ENCODE results near the gene HSPA1L.
"Not testable (repeated sequence)": the region's sequence is repeated elsewhere in the genome, so short reads cannot be mapped to it uniquely, and the experiment has no call there.

The HSPA1L gene

GRCh38 chr6:31813465-31813849 is 1.6 kb downstream of the HSPA1L start:
- DNase-seq (ENCODE audit: low read depth) = no peak

DNA sequence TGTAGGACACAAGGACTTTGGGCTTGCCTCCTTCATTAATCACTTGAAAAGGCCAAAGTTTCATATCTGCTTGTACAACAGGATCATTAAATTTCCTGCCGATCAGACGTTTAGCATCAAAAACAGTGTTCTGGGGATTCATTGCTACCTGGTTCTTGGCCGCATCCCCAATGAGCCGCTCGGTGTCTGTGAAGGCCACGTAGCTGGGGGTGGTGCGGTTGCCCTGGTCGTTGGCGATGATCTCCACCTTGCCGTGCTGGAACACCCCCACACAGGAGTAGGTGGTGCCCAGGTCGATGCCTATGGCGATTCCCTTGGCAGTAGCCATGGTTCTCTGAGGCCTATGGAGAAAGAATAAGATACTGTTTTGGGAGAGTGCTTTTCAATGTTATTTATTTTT is 3.4 kb downstream of the HSPA1L start:
- DNase-seq (ENCODE audit: low read depth) = no peak

- not testable (repeated sequence) for DNase-seq (ENCODE audit: low read depth)
Measured at GRCh38 chr6:31808599-31808998, 6.5 kb downstream of the HSPA1L start.

DNA sequence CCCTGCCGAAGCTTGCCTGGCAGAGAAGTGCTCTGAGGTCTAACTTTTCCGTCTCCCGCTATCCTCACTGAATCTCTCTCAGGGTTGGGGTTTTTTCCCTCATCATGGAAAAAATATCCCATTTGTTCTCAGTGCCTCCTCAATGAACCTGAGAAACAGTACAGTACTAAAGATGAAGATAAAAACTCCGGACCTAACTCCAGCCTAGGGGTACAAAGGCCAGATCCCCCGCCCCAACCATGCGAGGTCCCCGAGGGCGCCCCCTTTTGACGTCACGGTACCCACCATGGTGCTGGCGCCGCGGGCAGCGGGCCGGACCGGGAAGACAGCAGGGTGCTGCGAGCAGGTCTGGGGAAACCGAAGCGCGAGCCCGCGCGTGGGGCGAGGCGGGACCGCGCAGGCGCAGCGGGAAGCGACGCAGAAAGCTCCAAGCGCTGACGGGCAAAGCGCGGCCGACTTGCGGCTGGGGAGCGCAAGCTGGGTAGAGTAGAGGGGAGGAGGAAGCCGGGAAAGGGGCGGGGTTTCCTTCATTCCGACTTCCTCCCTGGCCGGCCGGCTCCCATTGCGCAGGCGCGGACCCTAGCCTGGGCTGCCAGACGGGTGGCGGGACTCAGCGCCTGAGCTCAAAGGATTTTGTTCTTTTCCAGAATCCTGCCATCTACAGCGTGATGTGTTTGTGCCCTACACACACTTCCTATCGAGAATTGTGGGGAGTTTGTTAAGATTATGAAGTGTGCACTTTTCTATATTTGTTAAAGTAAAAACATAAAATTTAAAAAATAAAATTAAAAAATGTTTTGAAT is 8.4 kb downstream of the HSPA1L start, which contains the start of gene LSM2:
TSS of gene LSM2 (minus strand) at position 497 of the 803 bp plus-strand sequence. CDS start at position 288, 209 bp downstream.
- DNase-seq (ENCODE audit: low read depth) = peak; percentile 86

DNA sequence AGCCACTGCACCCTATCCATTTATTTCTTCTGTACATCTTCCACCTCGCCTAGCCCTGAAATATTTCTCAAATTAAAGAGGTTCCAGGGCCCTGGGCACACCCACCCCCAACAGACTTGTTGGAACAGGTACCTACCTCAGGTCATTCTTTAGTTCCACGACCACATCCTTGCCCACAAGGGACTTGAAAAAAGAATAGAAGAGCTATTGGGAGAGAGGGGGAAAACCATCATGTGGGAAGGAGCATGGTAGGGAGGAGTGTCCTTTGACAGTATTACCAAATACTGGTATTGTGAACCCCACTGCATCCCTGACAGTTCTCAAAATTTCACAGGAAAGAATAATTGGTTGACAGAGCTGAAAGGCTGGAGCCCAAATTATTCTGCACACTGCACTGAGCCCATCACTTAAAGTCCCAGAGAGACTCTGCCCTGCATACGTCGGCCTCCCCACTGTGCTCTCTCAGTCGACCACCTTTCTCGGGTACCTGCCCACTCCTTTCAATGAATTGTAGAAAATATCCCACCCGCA is 9.1 kb downstream of the HSPA1L start:
- no peak for DNase-seq (ENCODE audit: low read depth)

DNA sequence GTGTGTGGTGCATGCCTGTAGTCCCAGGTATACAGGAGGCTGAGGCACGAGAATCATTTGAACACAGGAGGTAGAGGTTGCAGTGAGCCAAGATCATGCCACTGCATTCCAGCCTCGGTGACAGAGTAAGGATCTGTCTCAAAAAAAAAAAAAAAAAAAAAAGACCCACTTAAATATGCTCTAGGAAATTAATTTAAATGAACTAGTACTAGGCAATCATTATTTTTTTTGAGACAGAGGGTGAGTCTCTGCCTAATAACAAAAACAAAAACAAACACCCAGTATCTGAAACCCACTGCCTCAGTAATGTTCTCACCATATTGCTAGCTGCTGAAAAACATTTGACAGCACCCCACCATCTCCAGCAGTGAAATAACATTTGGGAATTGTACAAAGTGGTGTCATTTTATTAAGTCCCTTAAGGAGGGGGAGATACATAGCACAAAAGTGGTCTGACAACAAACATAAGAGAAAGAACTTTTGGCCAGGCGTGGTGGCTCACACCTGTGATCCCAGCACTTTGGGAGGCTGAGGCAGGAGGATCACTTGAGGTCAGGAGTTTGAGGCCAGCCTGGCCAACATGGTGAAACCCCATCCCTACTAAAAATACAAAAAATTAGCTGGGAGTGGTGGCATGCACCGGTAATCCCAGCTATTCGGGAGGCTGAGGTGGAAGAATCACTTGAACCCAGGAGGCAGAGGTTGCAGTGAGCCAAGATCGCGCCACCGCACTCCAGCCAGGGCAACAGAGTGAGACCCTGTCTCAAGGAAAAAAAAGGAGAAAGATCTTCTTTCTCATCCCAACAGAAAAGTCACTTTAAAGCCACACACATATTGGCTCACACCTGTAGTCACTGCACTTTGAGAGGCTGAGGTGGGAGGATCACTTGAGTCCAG is 13.8 kb downstream of the HSPA1L start:
- DNase-seq (ENCODE audit: low read depth) = not testable (repeated sequence)

- DNase-seq (ENCODE audit: low read depth) = no peak
Measured at GRCh38 chr6:31799781-31800180, 15.3 kb downstream of the HSPA1L start.

DNA sequence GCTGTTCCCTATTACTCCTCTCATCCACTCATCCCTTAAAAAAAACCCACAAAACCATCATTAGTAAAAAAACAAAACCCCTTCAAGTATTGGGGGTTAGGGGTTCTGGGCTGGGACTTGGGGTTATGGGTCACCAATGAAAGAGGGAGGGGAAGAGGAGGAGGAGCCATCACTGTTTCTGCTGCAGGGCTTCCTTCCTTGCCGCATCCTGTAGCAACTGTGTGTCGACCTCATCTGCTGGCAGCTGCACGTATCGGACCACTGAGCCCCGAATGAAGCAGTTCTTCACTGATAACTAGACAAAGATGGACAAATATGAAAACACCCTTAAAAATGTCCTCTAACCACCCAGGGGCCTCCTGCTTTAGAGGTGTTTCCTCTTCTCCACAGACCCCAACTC is 17.5 kb downstream of the HSPA1L start:
- no peak for DNase-seq (ENCODE audit: low read depth)

DNA sequence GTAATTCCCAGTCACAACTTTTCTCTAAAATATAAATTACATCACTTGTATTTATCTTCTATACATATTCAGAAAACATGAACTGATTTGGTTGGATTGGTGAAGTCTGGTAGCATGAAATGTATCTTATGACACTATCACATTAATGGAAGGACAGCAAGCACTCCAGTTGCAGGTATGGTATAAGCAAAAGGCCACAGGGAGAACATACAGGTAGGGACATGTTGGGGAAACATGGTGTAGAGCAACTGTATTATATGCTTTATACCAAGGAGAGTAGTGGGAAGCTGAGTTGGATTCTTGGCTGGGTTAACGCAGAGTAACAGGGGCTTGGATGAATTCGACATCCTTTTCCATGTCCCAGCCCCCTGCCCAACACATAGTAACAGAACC is 18.1 kb downstream of the HSPA1L start:
- DNase-seq (ENCODE audit: low read depth) = no peak

DNA sequence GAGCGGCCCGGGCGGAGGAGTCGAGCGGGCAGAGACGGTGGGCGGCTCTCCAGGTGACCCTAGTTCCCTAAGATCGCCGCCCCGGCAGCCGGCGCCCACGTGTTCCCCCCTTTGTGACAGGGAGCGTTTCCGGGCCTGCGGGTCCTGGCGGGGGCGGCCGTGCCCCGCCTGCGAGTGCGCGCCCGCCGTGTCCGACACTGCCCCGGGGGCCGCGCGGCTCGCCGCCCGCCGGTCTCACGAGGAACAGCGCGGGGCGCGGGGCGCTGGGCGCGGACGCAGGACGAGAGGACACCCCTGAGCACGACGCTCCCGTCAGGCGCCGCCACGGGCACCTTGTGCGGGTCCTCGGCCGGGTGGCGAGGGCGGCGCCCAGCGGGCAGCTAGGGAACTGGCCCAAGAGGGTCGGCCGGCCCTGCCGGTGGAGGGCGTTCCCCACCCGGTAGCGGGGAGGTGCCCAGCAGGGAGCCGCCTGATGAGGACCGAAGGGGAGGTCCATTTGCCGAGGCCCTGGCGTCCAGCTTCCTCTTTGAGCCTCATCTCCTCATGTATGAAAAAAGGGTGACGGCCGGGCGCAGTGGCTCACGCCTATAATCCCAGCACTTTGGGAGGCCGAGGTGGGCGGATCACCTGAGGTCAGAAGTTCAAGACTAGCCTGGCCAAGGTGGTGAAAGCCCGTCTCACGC is 19.3 kb downstream of the HSPA1L start, which contains the start of gene VARS1:
TSS of gene VARS1 (minus strand) at position 137 of the 683 bp plus-strand sequence. CDS start 535 bp downstream, outside the sequence.
- peak; percentile 67 for DNase-seq (ENCODE audit: low read depth)

- no peak for DNase-seq (ENCODE audit: low read depth)
Measured at GRCh38 chr6:31794866-31795615, 20.0 kb downstream of the HSPA1L start.

- no peak for DNase-seq (ENCODE audit: low read depth)
Measured at GRCh38 chr6:31794294-31794865, 20.7 kb downstream of the HSPA1L start.

GRCh38 chr6:31793927-31794245 is 21.2 kb downstream of the HSPA1L start:
- not testable (repeated sequence) for DNase-seq (ENCODE audit: low read depth)

- no peak for DNase-seq (ENCODE audit: low read depth)
Measured at GRCh38 chr6:31792761-31793171, 22.3 kb downstream of the HSPA1L start.

GRCh38 chr6:31792090-31792374 is 23.1 kb downstream of the HSPA1L start:
- DNase-seq (ENCODE audit: low read depth) = no peak

DNA sequence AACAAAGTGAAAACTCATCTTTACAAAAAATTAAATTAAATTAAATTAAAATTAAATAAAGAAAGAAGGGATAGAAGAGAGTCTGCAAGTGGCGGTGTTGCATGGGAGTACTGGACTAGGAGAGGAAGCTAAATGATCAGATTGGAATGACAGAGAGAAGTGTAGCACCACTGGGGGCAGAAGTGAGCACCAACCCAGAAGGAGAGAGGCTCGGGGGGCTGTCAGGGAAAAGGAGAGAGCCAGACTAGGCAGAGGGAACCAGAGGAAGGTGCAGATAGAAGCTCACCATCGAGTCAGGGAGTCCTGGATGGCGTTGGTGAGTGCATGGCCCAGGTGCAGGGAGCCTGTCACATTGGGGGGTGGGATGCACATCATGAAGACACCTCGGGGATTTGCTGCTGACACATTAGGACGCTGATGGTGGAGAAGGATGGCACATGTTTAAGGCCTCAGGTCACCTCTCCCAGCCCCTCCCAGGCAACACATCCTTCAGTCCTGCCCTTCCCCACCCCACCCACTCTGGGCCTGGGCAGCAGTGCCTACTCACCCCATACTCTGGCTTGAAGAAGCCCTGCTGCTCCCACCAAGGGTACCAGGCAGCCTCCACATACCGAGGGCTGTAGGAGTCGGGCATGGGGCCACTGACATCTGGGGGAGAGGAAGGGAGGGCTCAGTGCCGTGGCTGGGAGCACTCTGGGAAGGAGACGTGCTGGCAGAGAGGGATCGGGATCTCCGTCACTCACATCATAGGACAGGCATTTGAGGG is 23.6 kb downstream of the HSPA1L start:
- no peak for DNase-seq (ENCODE audit: low read depth)

DNA sequence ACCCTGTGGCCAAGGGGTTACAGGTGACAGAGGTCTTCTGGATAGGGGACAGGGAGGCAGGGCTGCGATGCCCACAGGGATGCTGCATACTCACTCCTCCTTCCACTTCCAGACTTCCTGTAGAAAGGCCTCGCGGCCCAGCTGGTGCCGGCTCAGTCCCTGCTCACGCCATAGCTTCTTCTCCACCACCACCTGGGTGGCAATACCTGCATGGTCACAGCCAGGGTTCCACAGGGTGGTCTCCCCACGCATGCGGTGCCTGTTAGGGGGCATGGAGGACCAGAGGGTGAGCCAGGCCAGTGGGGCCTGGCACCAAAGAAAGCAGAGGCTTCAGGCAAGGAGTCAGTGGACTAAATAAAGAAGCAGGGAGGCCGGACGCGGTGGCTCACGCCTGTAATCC is 29.6 kb downstream of the HSPA1L start:
- DNase-seq (ENCODE audit: low read depth) = no peak

DNA sequence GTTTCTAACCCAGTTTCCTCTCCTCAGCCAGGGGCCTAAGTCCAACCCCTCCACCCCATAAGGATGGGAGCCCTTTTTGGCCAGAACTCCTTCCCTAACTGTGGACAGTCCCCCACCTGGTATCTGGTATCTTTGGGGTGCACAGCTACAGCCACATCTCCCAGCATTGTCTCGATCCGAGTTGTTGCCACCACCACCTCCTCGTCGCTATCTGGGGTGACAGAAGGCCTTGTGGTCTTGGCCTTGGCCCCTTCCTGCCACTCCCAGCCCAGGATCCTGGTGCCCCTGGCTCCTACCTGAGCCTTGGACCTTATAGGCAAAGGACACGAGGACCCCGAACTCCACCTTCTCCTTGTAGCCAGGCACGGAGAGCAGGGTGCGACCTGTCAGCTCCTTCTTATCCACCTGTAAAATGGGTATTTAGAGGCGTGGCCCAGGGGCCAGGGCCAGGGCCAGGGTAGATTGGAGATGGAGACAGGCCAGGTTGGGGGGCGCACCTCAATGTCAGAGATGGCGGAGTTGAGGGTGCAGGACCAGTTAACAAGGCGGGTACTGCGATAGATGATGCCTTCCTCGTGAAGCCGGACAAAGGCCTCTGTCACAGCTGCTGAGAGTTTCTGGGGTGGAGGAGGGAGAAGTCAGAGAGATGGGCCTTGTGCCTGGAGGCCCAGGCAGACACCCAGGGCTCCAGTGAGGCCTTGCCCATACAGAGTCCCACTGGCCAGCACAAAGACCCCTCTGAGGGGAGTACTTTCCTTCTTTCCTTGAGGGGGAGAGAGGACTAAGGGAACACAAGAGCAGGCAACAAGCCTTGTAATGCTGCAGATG is 30.8 kb downstream of the HSPA1L start:
- no peak for DNase-seq (ENCODE audit: low read depth)

DNA sequence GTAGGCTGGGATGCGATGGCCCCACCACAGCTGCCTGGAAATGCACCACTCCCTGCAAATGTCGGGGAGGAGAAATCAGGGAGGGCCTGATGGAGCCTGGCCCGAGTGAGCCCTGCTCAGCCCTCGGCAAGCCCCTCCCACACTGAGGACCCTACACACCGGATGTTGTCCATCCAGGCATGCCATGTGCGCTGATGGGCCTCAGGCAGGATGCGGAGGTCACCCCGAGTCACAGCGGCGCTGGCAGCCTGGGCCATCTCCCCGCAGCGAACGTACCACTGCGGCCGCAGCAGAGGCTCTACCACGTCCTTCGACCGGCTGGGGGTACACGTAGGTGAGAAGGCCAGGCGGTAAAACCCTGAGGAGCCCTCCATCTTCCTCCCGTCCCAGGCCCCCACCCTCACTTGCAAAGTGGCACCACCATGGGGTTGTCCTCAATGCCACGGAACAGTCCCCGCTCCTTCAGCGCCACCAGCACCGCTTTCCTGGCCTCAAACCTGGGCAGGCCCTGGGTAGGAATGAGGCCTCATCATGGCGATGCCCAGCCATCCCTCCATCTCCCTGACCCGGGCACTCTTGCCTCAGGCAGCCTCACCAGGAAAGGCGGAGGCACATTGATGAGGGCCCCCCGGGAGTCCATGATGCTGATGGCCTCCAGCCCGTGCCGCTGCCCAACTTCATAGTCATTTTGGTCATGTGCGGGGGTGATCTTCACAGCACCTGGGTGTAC is 32.8 kb downstream of the HSPA1L start:
- no peak for DNase-seq (ENCODE audit: low read depth)

Data from stimulated activated CD8-positive, alpha-beta memory T cell treated with anti-CD3 and anti-CD28 coated beads, Interleukin-7, amount 100 ng/mL, for 24 hours (primary cell).